NCI-H1105 (cell line): Measurements from ENCODE around the gene ZNF805.
"Not testable (repeated sequence)": the region's sequence is repeated elsewhere in the genome, so short reads cannot be mapped to it uniquely, and the experiment has no call there.

Experiments used
- DNase-seq: peaks from one replicate; lab custom pipeline; 2025; lab: John Stamatoyannopoulos, UW

Gene ZNF805

DNA sequence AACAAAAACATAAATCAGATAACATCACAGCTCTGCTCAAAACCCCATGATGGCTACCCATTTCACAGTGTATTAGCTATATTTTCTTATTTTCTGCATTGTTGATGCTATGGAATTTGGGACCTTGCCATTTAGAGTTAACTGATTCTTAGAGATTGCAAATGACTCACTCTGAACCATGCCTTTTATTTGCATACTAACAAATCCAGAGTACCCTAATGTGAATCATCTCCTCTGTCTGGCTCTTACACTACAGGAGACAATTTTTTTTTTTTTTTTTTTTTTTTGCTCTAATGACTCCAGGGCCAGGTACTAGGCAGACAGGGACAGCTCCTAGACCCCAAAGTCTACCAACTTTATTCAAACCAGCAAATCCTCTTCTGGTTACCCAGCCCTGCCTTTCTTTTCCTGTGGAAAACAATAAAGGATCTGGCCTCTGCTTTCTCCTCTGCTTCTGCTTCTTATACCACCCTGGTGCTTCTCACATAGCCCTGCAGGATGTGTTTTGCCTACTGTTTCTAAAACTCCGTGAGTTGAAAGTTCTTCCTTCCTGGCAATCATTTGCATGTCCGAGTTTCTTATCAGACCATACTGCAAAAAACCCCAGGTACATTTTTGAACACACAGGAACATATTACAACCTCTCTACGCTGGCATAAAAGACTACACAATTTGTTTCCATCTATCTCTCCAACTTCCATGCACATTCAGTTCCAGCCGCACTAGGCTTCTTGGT lies 29.3 kb downstream of the ZNF805 start:
- no peak for DNase-seq

DNA sequence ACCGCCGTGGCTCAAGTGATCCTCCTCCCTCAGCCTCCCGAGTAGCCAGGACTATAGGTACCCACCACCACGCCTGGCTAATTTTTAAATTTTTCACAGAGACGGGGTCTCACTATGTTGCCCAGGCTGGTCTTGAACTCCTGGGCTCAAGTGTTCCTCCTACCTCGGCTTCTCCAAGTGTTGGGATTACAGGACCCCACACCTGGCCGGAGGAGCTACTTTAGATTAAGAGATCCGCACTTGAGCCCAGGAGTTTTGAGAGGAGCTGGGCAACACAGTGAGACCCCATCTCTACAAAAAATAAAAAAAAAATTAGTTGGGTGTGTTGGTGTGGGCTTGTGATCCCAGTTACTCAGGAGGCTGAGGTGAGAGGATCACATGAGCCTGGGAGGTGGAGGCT lies 30.8 kb downstream of the ZNF805 start:
- DNase-seq, result no peak

DNA sequence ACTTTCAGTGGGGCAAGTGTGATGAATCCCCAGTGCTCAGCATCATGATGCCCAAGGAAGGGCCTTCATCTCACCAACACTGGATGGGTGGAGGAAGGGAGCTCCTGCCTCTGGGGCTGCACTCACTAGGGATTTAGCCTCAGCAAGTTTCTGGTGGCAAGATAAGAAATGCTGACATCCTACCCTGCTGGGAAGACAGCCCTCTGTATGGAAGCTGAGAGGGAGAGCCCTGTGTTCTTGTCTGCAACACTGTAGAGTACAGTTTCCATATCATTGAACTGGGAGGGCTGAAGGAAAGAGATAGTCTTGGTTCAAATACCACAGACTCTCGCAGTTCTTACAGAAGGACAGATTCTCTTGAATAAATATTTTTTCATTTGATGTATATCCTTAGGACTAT lies 32.6 kb downstream of the ZNF805 start:
- no peak for DNase-seq

DNA sequence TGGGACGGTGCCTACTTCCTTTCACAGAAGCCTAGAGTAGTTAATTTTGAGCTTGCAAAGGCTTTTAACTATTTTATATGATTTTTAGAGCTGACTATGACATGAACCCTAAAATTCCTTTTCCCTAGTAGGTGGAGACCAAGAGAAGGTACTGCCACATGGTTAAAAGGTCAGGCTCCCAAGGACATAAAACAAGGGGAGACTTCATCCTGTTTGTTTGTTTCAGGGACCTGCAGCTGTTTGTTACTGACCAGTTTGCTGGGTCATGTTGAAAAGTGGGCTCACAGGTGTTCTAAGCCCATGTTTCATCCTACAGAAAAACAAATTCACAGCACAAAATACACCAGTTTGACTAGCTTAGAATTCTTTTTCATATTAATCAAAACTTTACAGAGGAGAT lies 36.0 kb downstream of the ZNF805 start:
- no peak for DNase-seq

DNA sequence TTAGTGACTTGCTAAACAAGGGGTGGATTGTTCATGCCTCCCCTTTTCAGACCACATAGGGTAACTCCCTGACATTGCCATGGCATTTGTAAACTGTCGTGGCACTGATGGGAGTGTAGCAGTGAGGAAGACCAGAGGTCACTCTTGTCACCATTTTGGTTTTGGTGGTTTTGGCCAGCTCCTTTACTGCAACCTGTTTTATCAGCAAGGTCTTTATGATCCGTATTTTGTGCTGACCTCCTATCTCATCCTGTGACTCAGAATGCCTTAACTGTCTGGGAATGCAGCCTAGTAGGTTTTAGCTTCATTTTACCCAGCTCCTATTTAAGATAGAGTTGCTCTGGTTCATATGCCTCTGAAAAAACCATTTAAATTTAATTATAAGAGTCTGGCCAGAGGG lies 38.0 kb downstream of the ZNF805 start:
- DNase-seq, result not testable (repeated sequence)

DNA sequence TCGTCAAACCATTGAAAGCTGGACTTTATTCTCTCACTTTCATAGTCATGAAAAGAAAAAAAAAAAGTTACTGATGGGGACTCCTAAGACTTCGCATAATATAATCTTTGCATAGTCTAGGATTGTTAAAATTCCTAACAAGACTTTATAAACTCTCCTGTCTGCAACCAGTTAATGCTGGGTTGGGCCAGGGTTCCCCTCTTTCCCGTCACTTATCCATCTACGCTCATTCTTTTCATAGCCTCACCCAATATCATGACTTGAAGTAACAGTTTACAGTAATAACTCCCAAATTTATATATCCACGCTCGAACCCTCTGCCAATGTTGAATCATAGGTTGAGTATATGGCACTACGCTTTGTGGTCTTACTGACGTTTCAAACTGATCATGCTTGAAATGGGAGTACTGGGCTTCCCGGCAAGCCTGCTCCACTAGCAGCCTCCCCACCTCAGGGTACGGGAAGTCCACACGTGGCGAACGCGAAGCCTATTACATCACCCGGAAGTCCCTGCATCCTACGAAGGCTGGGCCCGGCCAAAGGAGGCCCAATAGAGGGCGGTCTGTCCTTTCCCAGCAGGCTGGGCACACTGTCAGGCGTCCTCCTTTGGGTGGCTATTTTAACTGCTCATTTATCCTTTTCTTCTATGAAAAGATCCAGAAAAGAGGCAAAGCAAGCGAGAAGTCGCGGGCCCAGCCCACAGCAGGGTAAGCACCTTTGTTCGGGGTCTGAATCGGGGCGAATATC lies 39.2 kb downstream of the ZNF805 start:
- peak; percentile 94 for DNase-seq

DNA sequence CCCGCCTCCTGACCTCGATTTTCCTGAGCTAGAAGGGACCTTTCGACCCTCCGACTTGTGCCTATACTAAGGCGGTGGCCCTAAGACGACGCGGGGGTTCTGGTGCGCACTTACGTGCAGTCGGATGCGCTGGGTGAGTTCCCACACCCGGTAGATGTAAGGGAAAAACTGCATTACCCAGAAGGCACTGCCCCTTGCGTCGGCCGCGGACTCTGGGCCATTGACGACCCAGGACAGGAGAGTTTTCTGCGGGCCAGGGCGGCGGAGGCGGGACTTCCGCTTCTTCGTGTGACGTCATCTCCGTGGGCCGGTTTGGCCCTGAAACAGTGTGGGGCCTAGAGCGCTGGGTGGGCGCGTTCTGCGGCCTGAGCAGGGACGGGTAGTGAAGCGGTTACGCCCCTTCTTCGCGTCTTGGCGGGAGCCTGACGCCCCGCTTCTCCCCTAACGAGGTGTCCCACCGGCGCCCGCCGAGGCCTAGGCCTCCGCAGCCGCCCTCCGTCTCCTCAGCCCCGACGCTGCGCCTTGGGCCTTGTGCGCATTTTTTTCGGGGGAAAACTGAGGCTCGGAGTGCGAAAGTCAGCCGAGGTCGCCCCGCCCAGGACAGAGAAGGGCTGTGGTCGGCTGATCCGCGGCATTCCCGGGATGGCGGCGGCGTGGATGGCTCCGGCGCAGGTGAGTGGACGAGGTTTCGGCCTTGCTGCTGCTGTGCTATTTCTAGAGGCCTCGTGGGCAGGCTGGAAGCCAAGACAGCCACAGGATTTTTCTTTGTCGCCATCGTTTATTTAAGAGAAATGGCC lies 39.9 kb downstream of the ZNF805 start, which contains the start of gene ZNF460:
ZNF460 (plus strand) TSS at position 321 of the 797 bp plus-strand sequence; CDS start at position 643, 322 bp downstream.
- DNase-seq, result peak; percentile 99

DNA sequence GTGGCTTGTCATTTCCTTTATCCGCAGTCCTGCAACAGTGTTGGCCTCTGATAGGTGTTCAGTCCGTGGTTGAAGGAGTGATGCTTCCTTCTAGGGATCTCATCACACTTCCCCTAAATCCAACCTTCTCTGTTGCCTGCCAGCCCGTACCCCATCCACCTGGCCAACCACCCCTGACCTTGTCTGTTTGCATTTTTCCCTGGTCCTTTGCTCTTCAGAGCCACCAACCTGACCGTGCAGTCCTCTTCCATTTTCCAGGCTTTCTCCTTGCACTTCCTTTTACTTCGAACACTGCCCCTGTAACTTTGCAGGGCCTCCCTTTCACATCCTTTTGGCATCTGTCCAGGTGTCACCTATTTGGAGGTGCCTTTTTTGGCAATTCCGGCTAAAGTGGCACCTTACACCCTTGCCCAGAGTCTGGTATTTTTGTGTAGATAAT lies 40.5 kb downstream of the ZNF805 start:
- peak; percentile 48 for DNase-seq

DNA sequence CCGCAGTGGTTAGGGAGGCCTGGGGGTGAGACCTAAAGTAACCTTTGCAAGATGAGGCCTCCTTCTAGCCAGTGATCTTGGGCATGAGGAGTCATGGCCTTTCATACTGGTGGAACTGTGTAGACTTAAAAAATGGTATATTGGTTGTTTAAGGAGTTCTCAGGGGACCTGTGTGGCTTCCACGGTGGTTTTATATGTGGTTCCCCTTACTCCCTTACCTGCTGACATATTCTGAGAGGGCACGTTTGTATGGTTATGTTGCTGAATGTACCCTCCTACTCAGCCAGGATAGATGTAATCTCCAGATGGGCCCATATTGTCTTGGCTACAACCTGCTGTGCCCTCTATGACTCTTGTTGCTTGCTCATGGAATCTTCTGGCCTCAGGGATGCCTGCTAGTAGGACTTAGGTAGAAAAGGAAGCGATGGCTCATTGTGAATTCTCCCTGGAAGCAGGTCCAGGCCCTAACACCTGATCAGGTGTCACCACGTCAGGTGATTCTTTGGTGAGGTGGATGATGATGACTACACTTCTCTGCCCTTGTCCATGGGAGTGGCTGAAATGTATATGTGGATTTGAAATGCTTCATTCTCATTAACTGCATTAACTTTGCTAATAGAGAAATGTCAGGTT lies 41.7 kb downstream of the ZNF805 start:
- DNase-seq, result no peak

DNA sequence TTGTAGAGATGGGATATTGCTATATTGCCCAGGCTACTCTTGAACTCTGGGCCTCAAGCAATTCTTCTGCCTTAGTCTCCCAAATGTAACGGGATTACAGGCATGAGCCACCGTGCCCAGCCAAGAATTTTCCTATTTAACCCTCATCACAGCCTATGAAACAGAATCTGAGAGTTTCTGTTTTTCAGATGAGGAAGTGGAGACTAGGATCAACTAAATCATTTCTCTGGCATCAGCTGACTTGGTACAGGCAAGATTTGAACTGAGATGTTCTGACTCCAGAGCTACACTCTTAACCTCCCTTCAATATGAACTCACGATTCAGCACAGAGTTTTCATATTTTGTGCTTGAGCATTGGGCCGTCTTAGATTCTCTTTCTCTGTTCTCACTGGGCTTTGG lies 47.9 kb downstream of the ZNF805 start:
- DNase-seq, result no peak

DNA sequence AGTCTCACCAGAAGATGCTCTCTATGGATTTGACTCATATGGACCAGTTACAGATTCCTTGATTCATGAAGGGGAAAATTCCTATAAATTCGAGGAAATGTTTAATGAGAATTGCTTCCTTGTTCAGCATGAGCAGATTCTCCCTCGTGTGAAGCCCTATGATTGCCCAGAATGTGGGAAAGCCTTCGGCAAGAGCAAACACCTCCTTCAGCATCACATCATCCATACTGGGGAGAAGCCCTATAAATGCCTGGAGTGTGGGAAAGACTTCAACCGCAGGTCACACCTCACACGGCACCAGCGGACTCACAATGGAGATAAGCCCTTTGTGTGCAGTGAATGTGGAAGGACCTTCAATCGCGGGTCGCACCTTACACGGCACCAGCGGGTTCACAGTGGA lies 50.5 kb downstream of the ZNF805 start:
- no peak for DNase-seq

DNA sequence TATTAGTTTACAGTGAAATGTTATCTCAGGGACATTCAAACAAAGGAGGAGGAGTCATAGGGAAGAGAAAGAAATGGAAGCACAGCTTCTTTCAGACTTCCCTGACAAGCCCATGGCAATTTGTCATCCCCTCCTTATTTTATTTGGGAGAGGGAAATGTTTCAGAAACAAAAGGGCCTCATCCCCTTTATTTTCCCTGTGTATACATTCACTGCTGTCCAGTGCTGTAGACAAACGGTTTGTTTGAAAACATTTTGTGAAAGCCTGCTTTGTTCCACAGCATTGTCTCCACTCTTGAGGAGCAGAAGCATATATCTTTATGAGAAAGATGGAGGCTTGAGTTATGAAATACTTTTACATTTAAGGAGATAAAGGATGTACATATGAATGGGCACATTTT lies 52.1 kb downstream of the ZNF805 start:
- no peak for DNase-seq

DNA sequence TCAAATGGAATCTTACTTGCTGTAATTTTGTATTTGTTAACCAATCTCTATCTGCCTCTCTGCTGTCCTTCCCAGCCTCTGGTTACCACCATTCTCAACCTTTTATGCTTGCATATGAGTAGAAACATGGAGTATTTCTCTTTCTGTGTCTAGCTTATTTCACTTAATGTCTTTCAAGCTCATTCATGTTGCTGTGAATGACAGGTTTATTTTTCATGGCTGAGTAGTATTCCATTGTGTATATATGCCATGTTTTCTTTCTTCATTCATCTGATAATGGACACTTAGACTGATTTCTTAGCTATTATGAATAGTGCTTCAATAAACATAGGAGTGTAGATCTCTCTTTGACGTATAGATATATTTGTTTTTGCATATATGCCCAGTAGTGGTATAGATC lies 53.3 kb downstream of the ZNF805 start:
- no peak for DNase-seq

DNA sequence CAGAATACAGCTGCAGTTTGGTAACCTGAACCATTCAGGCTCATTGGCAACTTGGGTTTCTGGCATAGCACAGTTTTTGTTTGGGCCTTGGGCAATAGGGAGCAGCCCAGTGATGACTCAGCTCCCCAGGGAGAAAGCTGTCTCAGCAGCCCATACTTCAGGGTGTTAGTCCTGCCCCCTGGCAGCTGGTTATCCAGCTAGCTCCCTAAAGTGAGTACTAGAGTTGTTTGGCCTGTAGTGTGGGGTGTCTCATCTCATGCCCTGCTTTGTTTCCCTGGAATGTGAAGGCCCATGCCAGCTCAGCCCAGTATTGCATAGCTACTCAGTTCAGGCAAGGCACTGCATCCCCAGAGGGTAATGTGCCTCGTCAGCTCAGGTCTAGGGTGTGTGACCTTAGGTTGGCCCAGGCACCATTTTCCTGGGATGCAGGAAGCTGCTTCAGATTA lies 61.6 kb downstream of the ZNF805 start:
- DNase-seq, result no peak

DNA sequence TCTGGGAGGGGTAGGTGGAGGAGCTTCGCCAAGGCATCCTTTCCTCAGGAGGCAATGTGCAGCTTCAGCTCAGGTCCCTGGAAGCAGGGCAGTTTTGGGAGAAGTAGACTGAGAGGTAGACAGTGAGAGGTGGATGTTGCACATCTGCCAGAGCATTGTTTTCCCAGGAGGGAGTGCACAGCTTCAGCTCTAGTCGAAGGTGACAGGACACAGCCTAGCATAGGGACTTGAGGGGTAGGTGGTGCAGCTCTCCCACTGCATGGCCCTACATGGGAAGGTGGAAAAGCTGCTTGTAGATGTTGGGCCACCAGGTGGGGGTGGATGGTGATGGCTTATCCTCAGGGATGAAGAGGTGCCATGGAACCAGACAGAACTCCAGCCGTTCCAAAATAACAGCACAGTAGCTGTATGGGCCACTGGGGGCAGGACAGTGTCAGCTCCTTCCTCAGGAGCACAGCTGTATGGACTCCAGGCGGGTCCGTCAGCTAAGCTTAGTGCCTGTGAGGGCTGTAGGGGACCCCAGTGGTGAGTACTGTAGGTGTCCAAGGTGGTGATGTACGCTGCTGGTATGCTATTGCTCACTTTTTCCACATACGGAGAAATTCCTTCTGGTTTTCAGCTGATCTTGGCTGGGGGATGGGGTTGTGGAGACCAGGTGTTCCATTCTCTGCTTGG lies 62.4 kb downstream of the ZNF805 start:
- DNase-seq, result no peak
